Osteoblast (primary cell): ENCODE results near the gene ACOT7. TPM values are rescaled to one million over a fixed set of nuclear protein-coding genes. Genes with fewer than 3 reads are reported as not detected.
A peak's percentile ranks its signal among the peaks of the same experiment; 100 is the strongest.

Source experiments
- DNase-seq: peaks from one replicate; pipeline ENCODE4 v3.0.0; 2011; ENCODE audit warnings: low spot score, mixed read lengths; ENCODE audit not compliant: insufficient read length; ENCODE audit errors: missing footprints
- H2AFZ ChIP-seq: 2 replicates; pipeline ENCODE4 v1.6.0; 2011; ENCODE audit warnings: mild to moderate bottlenecking, low read length
- H3K27ac ChIP-seq: 2 replicates; pipeline ENCODE4 v1.5.1; 2011; ENCODE audit warnings: mild to moderate bottlenecking, low read depth, low read length, moderate library complexity
- H3K27me3 ChIP-seq: 2 replicates; pipeline ENCODE4 v1.6.0; 2012; ENCODE audit warnings: mild to moderate bottlenecking, control low read depth, inconsistent platforms, low read length, moderate library complexity; ENCODE audit not compliant: insufficient read depth
- H3K36me3 ChIP-seq: 2 replicates; pipeline ENCODE4 v1.5.1; 2011; ENCODE audit warnings: mild to moderate bottlenecking, low read length, control low read depth, moderate library complexity; ENCODE audit not compliant: insufficient read depth
- H3K4me1 ChIP-seq: 2 replicates; pipeline ENCODE4 v1.5.1; 2011; ENCODE audit warnings: mild to moderate bottlenecking, low read length, control low read depth, moderate library complexity; ENCODE audit not compliant: insufficient read depth
- H3K4me2 ChIP-seq: 2 replicates; pipeline ENCODE4 v1.6.0; 2011; ENCODE audit warnings: mild to moderate bottlenecking, low read length; ENCODE audit not compliant: insufficient read depth
- H3K4me3 ChIP-seq: fragments of 200-600 bp; sonication (generic); 3 replicates; pipeline ENCODE4 v1.5.1; 2012; ENCODE audit warnings: mild to moderate bottlenecking, low read length, inconsistent platforms; ENCODE audit not compliant: insufficient read depth
- H3K79me2 ChIP-seq: 2 replicates; pipeline ENCODE4 v1.6.0; 2012; ENCODE audit warnings: mild to moderate bottlenecking, low read length, control low read depth, inconsistent platforms; ENCODE audit not compliant: insufficient read depth
- H3K9me3 ChIP-seq: 2 replicates; pipeline ENCODE4 v1.5.1; 2011; ENCODE audit warnings: low read depth, low read length, control low read depth
- H4K20me1 ChIP-seq: 2 replicates; pipeline ENCODE4 v1.6.0; 2012; ENCODE audit warnings: mild to moderate bottlenecking, low read length, control low read depth; ENCODE audit not compliant: insufficient read depth
- CTCF ChIP-seq: IDR thresholded peaks from 2 replicates; pipeline ENCODE4 v1.5.1; 2011; ENCODE audit warnings: mild to moderate bottlenecking, low read depth, low read length, moderate library complexity; ENCODE audit errors: extremely low read depth
- total RNA-seq: library from RNA; depleted of rRNA; stranded (reverse); fragments of >200 nt; gene quantifications from 2 replicates; pipeline ENCODE4 v1.2.3, GENCODE V29; 2012

ACOT7 gene
- total RNA-seq, 1 donor: 10.9 TPM

GRCh38 chr1:6244401-6245049 is 149.0 kb downstream of the ACOT7 start:
- Histone ChIP-seq H3K4me3 (no peak overlapping the region), H3K27me3 (peaks cover 62% of the 10 kb centered on the region), H3K79me2 (no peaks in the 10 kb centered on the region), H2AFZ (no peak overlapping the region), H3K4me2 (no peak overlapping the region), H3K27ac (no peak overlapping the region), H3K36me3 (no peaks in the 10 kb centered on the region), H3K4me1 (peaks cover 4% of the 10 kb centered on the region), H4K20me1 (peaks cover 7% of the 10 kb centered on the region), H3K9me3 (no peaks in the 10 kb centered on the region)
- no peak for TF ChIP-seq CTCF
- no peak for DNase-seq

DNA sequence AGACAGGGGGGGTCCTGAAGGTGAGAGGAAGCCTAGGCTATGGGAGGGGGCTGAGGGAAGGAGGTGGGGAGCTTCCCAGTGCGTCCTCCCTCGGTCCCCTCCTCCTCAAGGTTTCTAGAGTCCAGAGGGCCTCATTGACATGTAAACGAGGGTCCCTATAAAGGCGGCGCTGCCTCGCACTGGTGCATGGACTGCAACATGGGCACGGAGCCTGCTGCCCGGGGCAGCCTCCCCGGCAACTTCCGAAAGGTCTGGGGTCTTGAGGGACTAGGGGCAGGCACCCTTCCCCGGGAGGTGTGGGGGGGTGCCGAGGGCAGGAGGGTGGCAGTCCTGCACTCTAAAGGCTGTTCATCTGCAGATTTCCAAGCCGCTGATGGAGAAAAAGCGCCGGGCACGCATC is 149.6 kb downstream of the ACOT7 start, which contains the start of gene HES3:
Gene HES3, plus strand, starts transcription at position 187 of the 400 bp plus-strand sequence. Its CDS starts 187 bp downstream, at position 374.
- no peaks in the 10 kb centered on the region for H3K79me2 ChIP-seq
- peak; percentile 73 for DNase-seq
- H3K36me3 ChIP-seq: no peaks in the 10 kb centered on the region
- peaks cover 7% of the 10 kb centered on the region for H4K20me1 ChIP-seq
- no peak within 1 kb of the TSS for H3K4me2 ChIP-seq
- peaks cover 66% of the 10 kb centered on the region for H3K27me3 ChIP-seq
- peaks cover 4% of the 10 kb centered on the region for H3K4me1 ChIP-seq
- H3K9me3 ChIP-seq: no peaks in the 10 kb centered on the region
- no peak within 1 kb of the TSS for H3K4me3 ChIP-seq
- TF ChIP-seq CTCF: no peak
- H2AFZ ChIP-seq: no peak within 1 kb of the TSS
- no peak within 1 kb of the TSS for H3K27ac ChIP-seq

DNA sequence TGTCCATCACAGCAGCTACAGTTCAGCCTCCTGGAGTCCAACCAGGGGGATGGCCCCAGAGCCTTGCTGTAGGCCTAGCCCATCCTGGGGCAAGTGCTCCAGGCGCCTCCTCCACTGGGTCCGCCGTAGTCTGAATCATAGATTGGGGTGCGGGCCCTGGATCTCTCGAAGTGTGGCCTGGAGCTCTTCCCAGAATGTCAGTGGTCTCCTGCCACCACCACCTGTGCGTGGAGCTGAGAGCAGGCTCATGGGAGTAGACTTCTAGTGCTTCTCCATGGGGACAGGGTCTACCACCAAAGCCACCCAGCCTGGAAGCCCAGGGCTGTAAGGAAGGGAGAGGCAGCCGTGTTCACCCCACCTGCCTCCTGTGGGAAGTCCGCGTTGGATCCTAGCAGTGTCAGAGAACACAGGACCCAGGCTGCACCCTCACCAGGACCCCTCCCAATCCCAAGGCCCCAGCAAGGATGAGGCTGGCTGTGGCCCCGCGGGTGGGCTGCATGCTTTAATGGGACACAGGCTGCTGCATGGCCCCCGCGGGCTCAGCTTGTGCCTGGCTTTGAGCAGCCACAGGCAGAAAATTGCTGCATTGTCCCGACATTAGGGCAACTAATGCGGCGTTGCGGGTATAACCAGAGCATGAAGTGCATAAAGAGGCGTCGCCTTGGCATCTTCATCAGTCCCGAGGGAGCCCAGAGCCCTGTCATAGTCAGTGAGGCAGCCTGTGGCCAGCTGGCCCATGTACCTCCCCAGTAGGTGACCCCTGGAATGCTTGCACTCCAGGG is 150.3 kb downstream of the ACOT7 start:
- TF ChIP-seq CTCF: no peak
- Histone ChIP-seq H4K20me1 (peaks cover 7% of the 10 kb centered on the region), H2AFZ (no peak overlapping the region), H3K27me3 (peaks cover 68% of the 10 kb centered on the region), H3K9me3 (no peaks in the 10 kb centered on the region), H3K79me2 (no peaks in the 10 kb centered on the region), H3K27ac (no peak overlapping the region), H3K36me3 (no peaks in the 10 kb centered on the region), H3K4me3 (no peak overlapping the region), H3K4me1 (peaks cover 4% of the 10 kb centered on the region), H3K4me2 (no peak overlapping the region)
- peak; percentile 85 for DNase-seq
